OCI-LY3 (cell line): ENCODE results near the gene ELOVL2.

Experiments used
- CTCF ChIP-seq: fragments of 200-600, 300-600 bp; sonication (generic); IDR thresholded peaks from 2 replicates; pipeline ENCODE4 v1.5.1; 2014; ENCODE audit warnings: antibody characterized with exemption, low read length, low read depth
- EZH2phosphoT487 ChIP-seq: fragments of 200-600 bp; shearing (Covaris generic); IDR thresholded peaks from 2 replicates; pipeline ENCODE4 v1.6.1; 2018; ENCODE audit warnings: antibody characterized with exemption, mixed run types, low read depth

- TF ChIP-seq CTCF (no peak), EZH2phosphoT487 (no peak)
Observed at GRCh38 chr6:11025921-11026635, 18.0 kb downstream of the ELOVL2 start.
